Tibial nerve (tissue), 4 donors: ENCODE measurements around the gene KIRREL3. TPM values are rescaled to one million over a fixed set of nuclear protein-coding genes. Genes with fewer than 3 reads are reported as not detected.

ENCODE experiments used
- DNase-seq, 2 donors: peaks; one replicate each; pipeline ENCODE4 v3.0.0-alpha.2; 2019; ENCODE audit warnings: low spot score in 2 of 2
- H3K27ac ChIP-seq, 4 donors: fragments of 200-600 bp; sonication (generic) in 3 of 4; one replicate each; pipeline ENCODE4 v1.5.1; 2017 to 2019; ENCODE audit warnings: mild to moderate bottlenecking in 1 of 4
- H3K27me3 ChIP-seq, 2 donors: fragments of 200-600 bp; sonication (generic) in 1 of 2; one replicate each; pipeline versions ENCODE4 v1.5.1 to v1.6.0; 2017 to 2019
- H3K36me3 ChIP-seq, 3 donors: fragments of 200-600 bp; sonication (generic); one replicate each; pipeline ENCODE4 v1.5.1; 2018 to 2019
- H3K4me1 ChIP-seq, 4 donors: fragments of 200-600 bp; sonication (generic) in 3 of 4; one replicate each; pipeline ENCODE4 v1.5.1; 2017 to 2019
- H3K4me3 ChIP-seq, 4 donors: fragments of 200-600 bp; sonication (generic) in 3 of 4; one replicate each; pipeline ENCODE4 v1.5.1; 2017 to 2019; ENCODE audit warnings: mild to moderate bottlenecking in 1 of 4, moderate library complexity in 1 of 4
- H3K9me3 ChIP-seq, 4 donors: fragments of 200-600 bp; sonication (generic) in 3 of 4; one replicate each; pipeline ENCODE4 v1.5.1; 2017 to 2019
- EP300 ChIP-seq, 2 donors: sonication (generic); formaldehyde crosslinking; IDR thresholded peaks; one replicate each; pipeline ENCODE4 v1.6.1; 2017; ENCODE audit warnings: antibody characterized with exemption in 2 of 2, mild to moderate bottlenecking in 1 of 2
- POLR2A ChIP-seq, 2 donors: fragments of 450-650 bp; IDR thresholded peaks; one replicate each; pipeline ENCODE4 v1.6.1; 2017; ENCODE audit warnings: antibody characterized with exemption in 2 of 2, mild to moderate bottlenecking in 2 of 2, moderate library complexity in 2 of 2
- WGBS, 2 donors: methylation state at CpG; one replicate each; pipeline ENCODE4 v1.1.5; 2018; 5-methylcytosine and 5-hydroxymethylcytosine counted together
- total RNA-seq, 4 donors: library from RNA; depleted of rRNA; stranded (reverse); fragments of >200 nt; gene quantifications; one replicate each; pipeline ENCODE4 v1.1.0, GENCODE V29; 2016
- TF ChIP-seq, protein P1 (sequence below), 5 experiments: fragments of 200-600 bp in 3 of 5; fragments of 450-650 bp in 2 of 5; sonication (generic) in 3 of 5; IDR thresholded peaks; one replicate each; pipeline ENCODE4 v1.5.1; 2016 to 2019; ENCODE audit warnings: antibody characterized with exemption in 5 of 5, mild to moderate bottlenecking in 3 of 5, moderate library complexity in 2 of 5

Gene KIRREL3
- total RNA-seq, 4 donors from 2014 or later, result not detected

- WGBS, 2 donors, result 68 to 69% methylated on average over 10 of the region's 10 CpGs
- no peak for DNase-seq
- TF ChIP-seq EP300 (IDR thresholded peaks at IDR 0.05), result no peak
- no peak for TF ChIP-seq POLR2A (IDR thresholded peaks at IDR 0.05)
- TF ChIP-seq, protein P1, sequence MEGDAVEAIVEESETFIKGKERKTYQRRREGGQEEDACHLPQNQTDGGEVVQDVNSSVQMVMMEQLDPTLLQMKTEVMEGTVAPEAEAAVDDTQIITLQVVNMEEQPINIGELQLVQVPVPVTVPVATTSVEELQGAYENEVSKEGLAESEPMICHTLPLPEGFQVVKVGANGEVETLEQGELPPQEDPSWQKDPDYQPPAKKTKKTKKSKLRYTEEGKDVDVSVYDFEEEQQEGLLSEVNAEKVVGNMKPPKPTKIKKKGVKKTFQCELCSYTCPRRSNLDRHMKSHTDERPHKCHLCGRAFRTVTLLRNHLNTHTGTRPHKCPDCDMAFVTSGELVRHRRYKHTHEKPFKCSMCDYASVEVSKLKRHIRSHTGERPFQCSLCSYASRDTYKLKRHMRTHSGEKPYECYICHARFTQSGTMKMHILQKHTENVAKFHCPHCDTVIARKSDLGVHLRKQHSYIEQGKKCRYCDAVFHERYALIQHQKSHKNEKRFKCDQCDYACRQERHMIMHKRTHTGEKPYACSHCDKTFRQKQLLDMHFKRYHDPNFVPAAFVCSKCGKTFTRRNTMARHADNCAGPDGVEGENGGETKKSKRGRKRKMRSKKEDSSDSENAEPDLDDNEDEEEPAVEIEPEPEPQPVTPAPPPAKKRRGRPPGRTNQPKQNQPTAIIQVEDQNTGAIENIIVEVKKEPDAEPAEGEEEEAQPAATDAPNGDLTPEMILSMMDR (IDR thresholded peaks at IDR 0.05), result no peak
Measured at GRCh38 chr11:126630893-126631798, 369.4 kb downstream of the KIRREL3 start.

DNA sequence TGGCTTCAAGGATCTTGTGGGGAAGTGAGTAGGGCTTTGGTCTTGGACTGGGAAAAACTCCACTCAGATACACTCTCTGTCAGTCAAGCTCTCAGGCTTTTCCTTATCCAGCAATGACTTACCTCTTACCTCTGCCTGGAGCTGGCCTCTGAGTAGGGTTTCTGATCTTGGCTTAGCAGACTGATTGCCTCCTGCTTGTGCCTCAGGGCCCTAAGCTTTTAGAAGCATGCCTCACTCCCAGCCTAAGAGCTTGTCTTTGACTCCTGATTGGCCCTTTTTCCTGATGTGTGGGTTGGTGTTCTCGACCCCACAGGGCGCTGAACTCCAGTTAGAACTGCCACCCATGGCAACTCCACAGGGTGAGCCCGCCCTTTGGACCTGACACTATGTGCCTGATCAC lies 370.1 kb downstream of the KIRREL3 start:
- TF ChIP-seq EP300 (IDR thresholded peaks at IDR 0.05) (no peak), POLR2A (IDR thresholded peaks at IDR 0.05) (no peak)
- TF ChIP-seq, protein P1 (IDR thresholded peaks at IDR 0.05), result no peak
- Histone ChIP-seq H3K9me3 (no peaks in the 10 kb centered on the region), H3K27me3 (no peaks in the 10 kb centered on the region), H3K36me3 (no peaks in the 10 kb centered on the region), H3K4me3 (no peak overlapping the region), H3K4me1 (no peaks in the 10 kb centered on the region), H3K27ac (no peak overlapping the region)
- 89 to 92% methylated on average over 3 of the region's 3 CpGs for WGBS, 2 donors
- DNase-seq, result no peak

More at GRCh38 chr11:126630893-126631798, 369.4 kb downstream of the KIRREL3 start:
- Histone ChIP-seq H3K4me3 (no peak overlapping the region), H3K4me1 (no peaks in the 10 kb centered on the region), H3K27me3 (no peaks in the 10 kb centered on the region), H3K36me3 (no peaks in the 10 kb centered on the region), H3K27ac (no peak overlapping the region), H3K9me3 (no peaks in the 10 kb centered on the region)

DNA sequence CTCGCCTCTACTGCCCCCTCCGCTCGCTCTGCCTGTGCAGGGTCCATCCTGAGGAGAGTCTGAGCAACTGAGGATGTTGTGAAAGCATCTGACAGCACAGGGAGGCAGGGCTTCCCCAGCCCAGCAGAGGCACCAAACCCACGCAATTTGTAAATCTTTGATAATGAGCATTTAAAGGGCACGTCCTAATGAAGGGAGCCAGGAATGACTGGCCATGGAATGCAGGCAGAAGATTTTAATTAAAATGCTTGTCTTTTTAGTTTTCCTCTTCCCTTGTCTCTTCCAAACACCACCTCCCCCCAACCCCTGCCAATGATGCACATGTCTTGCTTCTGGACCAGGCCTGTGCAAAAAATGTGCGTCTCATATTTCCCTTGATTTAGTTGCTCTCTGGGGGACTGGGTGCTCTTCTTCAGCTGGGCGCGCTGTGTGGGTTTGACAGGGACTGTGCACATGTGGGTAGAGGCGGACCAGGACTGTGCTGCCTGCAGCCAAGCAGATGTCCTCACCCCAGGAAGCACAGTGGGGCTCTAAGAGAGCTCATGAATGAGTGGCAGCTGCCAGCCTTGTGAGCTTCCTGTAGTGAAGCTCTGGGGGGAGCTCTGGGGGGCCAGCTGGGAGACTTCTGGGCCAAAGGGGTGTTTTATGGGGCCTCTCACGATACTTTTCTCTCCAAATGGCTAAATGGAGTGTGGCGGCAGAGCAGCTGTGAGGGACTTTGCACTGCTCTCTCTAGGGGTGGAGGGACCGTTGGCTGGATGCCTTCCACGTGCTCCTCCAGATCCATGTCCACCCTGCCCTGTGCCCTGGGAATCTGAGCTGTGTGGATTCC lies 371.6 kb downstream of the KIRREL3 start:
- no peaks in the 10 kb centered on the region for H3K36me3 ChIP-seq
- H3K27ac ChIP-seq, result no peak overlapping the region
- no peaks in the 10 kb centered on the region for H3K4me1 ChIP-seq
- H3K27me3 ChIP-seq, result no peaks in the 10 kb centered on the region
- no peaks in the 10 kb centered on the region for H3K9me3 ChIP-seq
- TF ChIP-seq POLR2A (IDR thresholded peaks at IDR 0.05) (no peak), EP300 (IDR thresholded peaks at IDR 0.05) (no peak)
- TF ChIP-seq, protein P1 (IDR thresholded peaks at IDR 0.05), result no peak
- WGBS, 2 donors, result 56 to 58% methylated on average over 12 to 13 of the region's 13 CpGs
- DNase-seq, result no peak
- H3K4me3 ChIP-seq, result no peak overlapping the region

GRCh38 chr11:126628450-126628789 lies 372.1 kb downstream of the KIRREL3 start:
- Histone ChIP-seq H3K27me3 (no peaks in the 10 kb centered on the region), H3K27ac (no peak overlapping the region), H3K4me3 (no peak overlapping the region), H3K4me1 (no peaks in the 10 kb centered on the region), H3K36me3 (no peaks in the 10 kb centered on the region), H3K9me3 (no peaks in the 10 kb centered on the region)
- TF ChIP-seq POLR2A (IDR thresholded peaks at IDR 0.05) (no peak), EP300 (IDR thresholded peaks at IDR 0.05) (no peak)
- TF ChIP-seq, protein P1 (IDR thresholded peaks at IDR 0.05), result no peak
- 35 to 44% methylated on average over 1 of the region's 1 CpG for WGBS, 2 donors
- DNase-seq, result no peak

DNA sequence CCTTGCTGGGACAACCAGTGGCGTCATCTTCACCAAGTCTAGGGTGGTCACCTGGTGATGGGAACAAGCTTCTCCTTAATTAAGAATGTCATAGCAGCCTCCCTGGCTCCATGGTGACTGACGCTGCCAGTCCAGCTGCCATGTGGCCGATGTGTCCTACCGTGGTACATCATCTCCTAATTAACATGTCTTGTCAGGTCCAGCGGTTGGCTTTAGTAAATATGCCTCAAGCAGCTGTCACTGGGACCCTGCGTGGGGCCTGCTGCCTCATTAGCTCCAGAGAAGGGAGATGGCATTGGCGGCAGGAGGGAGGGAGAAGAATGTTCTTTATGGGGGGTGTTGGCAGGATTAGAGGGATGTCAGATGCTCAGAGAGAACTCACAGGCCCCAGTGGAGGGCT lies 373.1 kb downstream of the KIRREL3 start:
- no peak for DNase-seq
- Histone ChIP-seq H3K27ac (no peak overlapping the region), H3K36me3 (no peaks in the 10 kb centered on the region), H3K4me1 (no peaks in the 10 kb centered on the region), H3K27me3 (no peaks in the 10 kb centered on the region), H3K4me3 (no peak overlapping the region), H3K9me3 (no peaks in the 10 kb centered on the region)
- WGBS, 2 donors, result 93 to 94% methylated on average over 7 of the region's 7 CpGs
- TF ChIP-seq, protein P1 (IDR thresholded peaks at IDR 0.05), result no peak
- TF ChIP-seq POLR2A (IDR thresholded peaks at IDR 0.05) (no peak), EP300 (IDR thresholded peaks at IDR 0.05) (no peak)
